Astrocyte of the cerebellum (primary cell): Measurements from ENCODE around the gene RAB10.

ENCODE experiments used
- DNase-seq: peaks from one replicate; pipeline ENCODE4 v3.0.0-alpha.2; 2011; ENCODE audit warnings: low read depth
- H3K4me3 ChIP-seq: 2 replicates; pipeline ENCODE4 v1.5.1; 2011; ENCODE audit warnings: mild to moderate bottlenecking, low read depth, low read length, moderate library complexity
- CTCF ChIP-seq: IDR thresholded peaks from 2 replicates; pipeline ENCODE4 v1.5.1; 2012; ENCODE audit warnings: low read length, low read depth, moderate library complexity, mild to moderate bottlenecking; ENCODE audit errors: missing control alignments
- in situ Hi-C: cut with HindIII; loops from 2 replicates; pipeline ENCODE4 v1.10.0; 2017; ENCODE audit warnings: low sequenced_read_pairs

RAB10 gene

GRCh38 chr2:26054598-26055348 is 20.9 kb downstream of the RAB10 start:
- no peak overlapping the region for H3K4me3 ChIP-seq
- no peak for TF ChIP-seq CTCF
- no peak for DNase-seq
- in situ Hi-C loops: no loop called here

- TF ChIP-seq CTCF: no peak
- DNase-seq: no peak
- no peak overlapping the region for H3K4me3 ChIP-seq
- in situ Hi-C loops: no loop called here
These were observed 24.5 kb downstream of the RAB10 start for GRCh38 chr2:26058390-26058789.

GRCh38 chr2:26059542-26059941 is 25.7 kb downstream of the RAB10 start:
- no peak overlapping the region for H3K4me3 ChIP-seq
- in situ Hi-C loops: no loop called here
- no peak for TF ChIP-seq CTCF
- no peak for DNase-seq

GRCh38 chr2:26061539-26061938 is 27.7 kb downstream of the RAB10 start:
- TF ChIP-seq CTCF: no peak
- H3K4me3 ChIP-seq: no peak overlapping the region
- in situ Hi-C loops: no loop called here
- DNase-seq: no peak

- H3K4me3 ChIP-seq: no peak overlapping the region
- no peak for TF ChIP-seq CTCF
- no peak for DNase-seq
- in situ Hi-C loops: no loop called here
These were observed 31.0 kb downstream of the RAB10 start for GRCh38 chr2:26064846-26065245.

GRCh38 chr2:26067186-26067974 is 33.5 kb downstream of the RAB10 start:
- no peak for DNase-seq
- no peak overlapping the region for H3K4me3 ChIP-seq
- in situ Hi-C loops: no loop called here
- no peak for TF ChIP-seq CTCF
